ENCODE measurements around the gene PIPOX. TPM values are rescaled to one million over a fixed set of nuclear protein-coding genes. Genes with fewer than 3 reads are reported as not detected.

PIPOX gene
- total and polyA plus RNA-seq, 2 of the 8 experiments (the other 6 are each of a cell fraction or from before 2014, with no cell fraction given) = 57.2 to 99.6 TPM

GRCh38 chr17:29050176-29050575 lies 7.2 kb downstream of the PIPOX start (continued):
- no peak for TF ChIP-seq CHD7 (IDR thresholded peaks at IDR 0.05; ENCODE audit: insufficient replicate concordance, low read length)
- no peak for TF ChIP-seq CTBP2 (IDR thresholded peaks at IDR 0.05; ENCODE audit: borderline replicate concordance, insufficient read depth, insufficient read length, low read length)
- TF ChIP-seq TEAD4 (IDR thresholded peaks at IDR 0.05; ENCODE audit: low read depth, low read length) = no peak
